Body of pancreas (tissue), 4 donors: Measurements from ENCODE around the gene TMEM151B. TPM values are rescaled to one million over a fixed set of nuclear protein-coding genes. Genes with fewer than 3 reads are reported as not detected.

ENCODE experiments used
- ATAC-seq: fragments of 150-250 bp; one replicate; pipeline ENCODE4 v1.9.1; 2016
- DNase-seq, 4 donors: peaks; one replicate each; pipeline ENCODE4 v3.0.0-alpha.2; 2019
- H3K27ac ChIP-seq, 4 donors: fragments of 200-600 bp; sonication (generic); 1 replicate in 3 of 4; 2 replicates in 1 of 4; pipeline versions ENCODE4 v1.5.1 to v1.6.1; 2016 to 2019; ENCODE audit warnings: mild to moderate bottlenecking in 1 of 4, mixed read lengths in 1 of 4, moderate library complexity in 1 of 4
- H3K27me3 ChIP-seq, 2 donors: fragments of 200-600 bp; sonication (generic); one replicate each; pipeline ENCODE4 v1.6.0; 2016; ENCODE audit warnings: mild to moderate bottlenecking in 1 of 2
- H3K36me3 ChIP-seq, 2 donors: fragments of 200-600 bp; sonication (generic); replicated peaks in 1 of 2; 2 replicates each; pipeline ENCODE4 v1.5.1; 2016; ENCODE audit warnings: low read depth in 2 of 2; ENCODE audit not compliant: insufficient read depth in 1 of 2
- H3K4me1 ChIP-seq: fragments of 200-600 bp; sonication (generic); one replicate; pipeline ENCODE4 v1.6.0; 2016
- H3K4me3 ChIP-seq, 2 donors: fragments of 200-600 bp; sonication (generic); 1 replicate in 1 of 2; 2 replicates in 1 of 2; pipeline ENCODE4 v1.5.1; 2016 to 2019
- H3K9me3 ChIP-seq, 3 donors: fragments of 200-600 bp; sonication (generic); 1 replicate in 2 of 3; 2 replicates in 1 of 3; pipeline ENCODE4 v1.5.1; 2016
- POLR2A ChIP-seq, 3 donors: fragments of 450-650 bp; IDR thresholded peaks; one replicate each; pipeline ENCODE4 v1.6.1; 2016; ENCODE audit warnings: antibody characterized with exemption in 3 of 3, mild to moderate bottlenecking in 2 of 3
- WGBS, 2 donors: methylation state at CpG; one replicate each; pipeline ENCODE4 v1.1.5; 2017; 5-methylcytosine and 5-hydroxymethylcytosine counted together
- intact Hi-C: fragments of 100-400 bp; cut with DNase I; formaldehyde crosslinking; loops from one replicate; pipeline ENCODE4 v1.15.1; 2023
- total RNA-seq, 2 donors: library from RNA; depleted of rRNA; stranded (reverse); fragments of >200 nt; gene quantifications; one replicate each; pipeline ENCODE4 v1.1.0, GENCODE V29; 2016
- TF ChIP-seq, protein P1 (sequence below), 7 experiments: fragments of 450-650 bp in 4 of 7; fragments of 200-600 bp in 3 of 7; sonication (generic) in 3 of 7; IDR thresholded peaks; one replicate each; pipeline ENCODE4 v1.5.1; 2016 to 2019; ENCODE audit warnings: antibody characterized with exemption in 7 of 7

TMEM151B gene
- total RNA-seq, 2 donors from 2014 or later: under 0.01 to 0.66 TPM

GRCh38 chr6:44247338-44248302 lies 22.6 kb upstream of the TMEM151B start:
- H3K27ac ChIP-seq: peak overlapping the region; percentile 98 to 99 (median 99)
- 0 to 1% methylated on average over 29 to 48 of the region's 52 CpGs for WGBS, 2 donors
- ATAC-seq: peak; percentile 60
- H3K4me1 ChIP-seq: peaks cover 52% of the 10 kb centered on the region
- intact Hi-C loops: no loop called here
- DNase-seq: peak; percentile 81 to 87 (median 85)
- no peaks in the 10 kb centered on the region for H3K27me3 ChIP-seq
- TF ChIP-seq, protein P1, sequence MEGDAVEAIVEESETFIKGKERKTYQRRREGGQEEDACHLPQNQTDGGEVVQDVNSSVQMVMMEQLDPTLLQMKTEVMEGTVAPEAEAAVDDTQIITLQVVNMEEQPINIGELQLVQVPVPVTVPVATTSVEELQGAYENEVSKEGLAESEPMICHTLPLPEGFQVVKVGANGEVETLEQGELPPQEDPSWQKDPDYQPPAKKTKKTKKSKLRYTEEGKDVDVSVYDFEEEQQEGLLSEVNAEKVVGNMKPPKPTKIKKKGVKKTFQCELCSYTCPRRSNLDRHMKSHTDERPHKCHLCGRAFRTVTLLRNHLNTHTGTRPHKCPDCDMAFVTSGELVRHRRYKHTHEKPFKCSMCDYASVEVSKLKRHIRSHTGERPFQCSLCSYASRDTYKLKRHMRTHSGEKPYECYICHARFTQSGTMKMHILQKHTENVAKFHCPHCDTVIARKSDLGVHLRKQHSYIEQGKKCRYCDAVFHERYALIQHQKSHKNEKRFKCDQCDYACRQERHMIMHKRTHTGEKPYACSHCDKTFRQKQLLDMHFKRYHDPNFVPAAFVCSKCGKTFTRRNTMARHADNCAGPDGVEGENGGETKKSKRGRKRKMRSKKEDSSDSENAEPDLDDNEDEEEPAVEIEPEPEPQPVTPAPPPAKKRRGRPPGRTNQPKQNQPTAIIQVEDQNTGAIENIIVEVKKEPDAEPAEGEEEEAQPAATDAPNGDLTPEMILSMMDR (IDR thresholded peaks at IDR 0.05): no peak
- no peak for TF ChIP-seq POLR2A (IDR thresholded peaks at IDR 0.05)
- no peaks in the 10 kb centered on the region for H3K9me3 ChIP-seq
- H3K36me3 ChIP-seq: peaks cover 28 to 35% of the 10 kb centered on the region in 2 donors
- peak overlapping the region; percentile 91 to 100 for H3K4me3 ChIP-seq

GRCh38 chr6:44248579-44248978 lies 21.7 kb upstream of the TMEM151B start:
- 0 to 10% methylated on average over 1 of the region's 1 CpG for WGBS, 2 donors
- Histone ChIP-seq H3K27me3 (no peaks in the 10 kb centered on the region), H3K4me1 (peaks cover 62% of the 10 kb centered on the region), H3K36me3 (peaks cover 38 to 44% of the 10 kb centered on the region in 2 donors), H3K4me3 (peak overlapping the region in 1 of 2 donors; percentile 91), H3K9me3 (no peaks in the 10 kb centered on the region), H3K27ac (peak overlapping the region; percentile 98 to 99 (median 99))
- intact Hi-C loops: no loop called here
- DNase-seq (no peak), ATAC-seq (no peak)
- no peak for TF ChIP-seq POLR2A (IDR thresholded peaks at IDR 0.05)
- TF ChIP-seq, protein P1 (IDR thresholded peaks at IDR 0.05): no peak

DNA sequence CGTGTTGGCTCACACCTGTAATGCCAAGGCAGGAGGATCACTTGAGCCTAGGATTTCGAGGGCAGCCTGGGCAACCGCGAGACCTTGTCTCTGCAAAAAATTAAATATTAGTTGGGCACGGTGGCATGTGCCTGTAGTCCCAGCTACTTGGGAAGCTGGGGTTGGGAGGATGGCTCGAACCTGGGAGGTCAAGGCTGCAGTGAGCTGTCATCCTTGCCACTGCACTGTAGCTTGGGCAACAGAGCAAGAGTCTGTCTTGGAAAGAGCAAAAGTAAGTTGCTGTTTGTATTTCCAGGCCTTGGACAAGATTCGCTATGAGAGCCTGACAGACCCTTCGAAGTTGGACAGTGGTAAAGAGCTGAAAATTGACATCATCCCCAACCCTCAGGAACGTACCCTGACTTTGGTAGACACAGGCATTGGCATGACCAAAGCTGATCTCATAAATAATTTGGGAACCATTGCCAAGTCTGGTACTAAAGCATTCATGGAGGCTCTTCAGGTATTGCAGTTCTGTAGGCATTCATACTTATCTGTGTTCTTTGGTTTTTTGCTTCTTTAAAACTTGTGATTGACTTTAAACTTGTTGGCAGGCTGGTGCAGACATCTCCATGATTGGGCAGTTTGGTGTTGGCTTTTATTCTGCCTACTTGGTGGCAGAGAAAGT lies 21.0 kb upstream of the TMEM151B start:
- WGBS, 2 donors: 40 to 41% methylated on average over 7 to 9 of the region's 9 CpGs
- TF ChIP-seq, protein P1 (IDR thresholded peaks at IDR 0.05): no peak
- TF ChIP-seq POLR2A (IDR thresholded peaks at IDR 0.05): no peak
- Histone ChIP-seq H3K27ac (peak overlapping the region in 3 of 4 donors; percentile 13 to 99 (median 98)), H3K4me3 (no peak overlapping the region), H3K27me3 (no peaks in the 10 kb centered on the region), H3K4me1 (peaks cover 67% of the 10 kb centered on the region), H3K36me3 (peaks cover 41 to 51% of the 10 kb centered on the region in 2 donors), H3K9me3 (no peaks in the 10 kb centered on the region)
- intact Hi-C loops: no loop called here
- DNase-seq (no peak), ATAC-seq (no peak)

DNA sequence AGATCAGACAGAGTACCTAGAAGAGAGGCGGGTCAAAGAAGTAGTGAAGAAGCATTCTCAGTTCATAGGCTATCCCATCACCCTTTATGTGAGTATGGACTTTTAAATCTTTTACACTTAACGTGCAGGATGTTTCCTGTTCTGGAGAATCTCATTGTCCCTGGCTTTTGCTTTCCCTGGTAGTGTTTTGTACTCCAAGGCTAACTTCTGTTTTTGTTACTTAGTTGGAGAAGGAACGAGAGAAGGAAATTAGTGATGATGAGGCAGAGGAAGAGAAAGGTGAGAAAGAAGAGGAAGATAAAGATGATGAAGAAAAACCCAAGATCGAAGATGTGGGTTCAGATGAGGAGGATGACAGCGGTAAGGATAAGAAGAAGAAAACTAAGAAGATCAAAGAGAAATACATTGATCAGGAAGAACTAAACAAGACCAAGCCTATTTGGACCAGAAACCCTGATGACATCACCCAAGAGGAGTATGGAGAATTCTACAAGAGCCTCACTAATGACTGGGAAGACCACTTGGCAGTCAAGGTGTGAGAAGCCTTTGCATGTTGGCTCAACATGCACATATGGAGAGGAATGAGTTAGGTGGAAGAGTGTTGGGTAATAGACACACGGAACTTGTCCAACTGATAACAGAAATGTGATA lies 20.1 kb upstream of the TMEM151B start:
- Histone ChIP-seq H3K27me3 (no peaks in the 10 kb centered on the region), H3K27ac (peak overlapping the region in 1 of 4 donors; percentile 13), H3K9me3 (no peaks in the 10 kb centered on the region), H3K4me3 (no peak overlapping the region), H3K36me3 (peaks cover 44 to 54% of the 10 kb centered on the region in 2 donors), H3K4me1 (peaks cover 72% of the 10 kb centered on the region)
- 53 to 61% methylated on average over 6 of the region's 6 CpGs for WGBS, 2 donors
- DNase-seq (no peak), ATAC-seq (no peak)
- TF ChIP-seq POLR2A (IDR thresholded peaks at IDR 0.05): no peak
- TF ChIP-seq, protein P1 (IDR thresholded peaks at IDR 0.05): no peak
- intact Hi-C loops: no loop called here
